ENCODE data around the gene PCP4. TPM values are rescaled to one million over a fixed set of nuclear protein-coding genes. Genes with fewer than 3 reads are reported as not detected.

PCP4 gene
- total and polyA plus RNA-seq, 4 donors = 3.2 to 3.9 TPM; not detected in 2

DNA sequence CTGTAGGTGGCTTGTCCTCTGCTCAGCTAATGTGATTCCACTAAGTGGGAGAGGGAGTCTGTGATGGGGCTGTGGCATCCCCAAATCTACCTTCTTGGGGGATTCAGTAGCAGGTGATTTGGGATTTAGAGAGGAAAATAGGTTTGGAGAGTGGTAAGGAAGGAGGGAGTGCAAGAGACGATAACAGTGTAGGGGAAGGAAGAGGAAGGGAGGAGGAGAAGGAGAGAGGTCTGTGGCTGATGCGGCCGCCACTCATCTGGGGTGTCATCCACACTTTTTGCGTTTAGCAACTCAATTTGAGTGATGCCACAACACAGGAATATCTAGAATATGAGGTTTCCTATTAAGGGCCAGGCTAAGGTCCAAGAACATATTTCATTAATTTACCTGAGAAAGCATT, 23.8 kb upstream of the PCP4 start:
- H3K36me3 ChIP-seq (ENCODE audit: control insufficient read depth in 1 of 2, insufficient read depth in 2 of 2, low read length in 1 of 2) = no peaks in the 10 kb centered on the region
- no peak overlapping the region for H3K27ac ChIP-seq (ENCODE audit: low read depth in 1 of 2, low read length in 2 of 2)
- no peak for DNase-seq
- no peak for ATAC-seq (ENCODE audit: low FRiP score)
- intact Hi-C loops (cut with DNase I) = no loop called here
- H3K27me3 ChIP-seq (ENCODE audit: control insufficient read depth in 1 of 2, insufficient read depth in 2 of 2, low read length in 1 of 2) = no peaks in the 10 kb centered on the region
- no peaks in the 10 kb centered on the region for H3K4me1 ChIP-seq (ENCODE audit: control insufficient read depth in 1 of 2, insufficient read depth in 2 of 2, low read length in 2 of 2)
- no peak overlapping the region for H3K4me3 ChIP-seq (ENCODE audit: low read length in 2 of 2)
- no peaks in the 10 kb centered on the region for H3K9me3 ChIP-seq (ENCODE audit: control insufficient read depth, low read length)
- whole genome bisulfite sequencing, 2 donors = 85 to 92% methylated on average over 4 of the region's 4 CpGs

DNA sequence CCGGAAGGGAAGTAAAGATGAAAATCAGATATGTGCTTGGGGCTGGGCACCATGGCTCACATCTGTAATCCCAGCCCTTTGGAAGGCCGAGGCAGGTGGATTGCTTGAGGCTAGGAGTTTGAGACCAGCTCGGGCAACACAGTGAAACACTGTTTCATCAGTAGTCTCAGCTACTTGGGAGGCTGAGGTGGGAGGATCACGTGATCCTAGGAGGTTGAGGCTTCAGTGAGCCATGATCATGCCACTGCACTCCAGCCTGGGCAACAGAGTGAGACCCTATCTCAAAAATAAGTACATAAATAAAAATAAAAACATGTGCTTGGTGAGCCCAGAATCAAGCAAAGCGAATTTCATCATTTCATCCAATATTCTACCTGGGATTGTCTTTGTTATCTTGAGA, 23.3 kb upstream of the PCP4 start:
- H3K36me3 ChIP-seq (ENCODE audit: control insufficient read depth in 1 of 2, insufficient read depth in 2 of 2, low read length in 1 of 2) = no peaks in the 10 kb centered on the region
- H3K9me3 ChIP-seq (ENCODE audit: control insufficient read depth, low read length) = no peaks in the 10 kb centered on the region
- no peak overlapping the region for H3K4me3 ChIP-seq (ENCODE audit: low read length in 2 of 2)
- WGBS, 2 donors = 85 to 87% methylated on average over 5 of the region's 5 CpGs
- no peak for ATAC-seq (ENCODE audit: low FRiP score)
- H3K27ac ChIP-seq (ENCODE audit: low read depth in 1 of 2, low read length in 2 of 2) = no peak overlapping the region
- intact Hi-C loops (cut with DNase I) = no loop called here
- H3K27me3 ChIP-seq (ENCODE audit: control insufficient read depth in 1 of 2, insufficient read depth in 2 of 2, low read length in 1 of 2) = no peaks in the 10 kb centered on the region
- H3K4me1 ChIP-seq (ENCODE audit: control insufficient read depth in 1 of 2, insufficient read depth in 2 of 2, low read length in 2 of 2) = no peaks in the 10 kb centered on the region
- DNase-seq = no peak

DNA sequence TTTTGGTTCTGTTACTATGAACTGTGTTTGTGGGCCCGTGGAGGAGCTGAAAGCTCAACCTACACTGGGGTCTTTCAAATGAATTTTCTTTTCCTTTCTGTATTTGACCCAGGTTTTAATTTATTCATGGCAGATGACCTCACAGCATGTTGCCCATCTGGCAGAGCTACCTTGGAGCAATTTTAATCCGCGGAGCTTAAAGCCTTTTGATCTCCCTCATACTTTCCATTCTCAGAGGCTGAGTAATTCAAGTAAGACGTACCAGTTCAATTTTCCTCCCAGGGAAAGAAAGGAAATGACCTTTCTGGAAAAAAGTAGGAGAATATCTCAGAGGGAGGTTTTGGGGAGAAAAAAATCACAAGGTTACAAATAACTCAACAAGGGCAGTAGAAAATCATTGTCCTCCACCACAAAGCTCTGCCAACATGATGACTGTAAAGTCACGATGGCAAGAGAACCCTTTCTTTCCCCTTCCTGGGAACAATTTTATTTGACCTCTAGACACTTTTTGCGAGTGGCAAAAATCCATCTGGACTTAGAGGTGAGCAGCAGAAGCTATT, 21.6 kb upstream of the PCP4 start:
- H3K9me3 ChIP-seq (ENCODE audit: control insufficient read depth, low read length) = no peaks in the 10 kb centered on the region
- no peaks in the 10 kb centered on the region for H3K36me3 ChIP-seq (ENCODE audit: control insufficient read depth in 1 of 2, insufficient read depth in 2 of 2, low read length in 1 of 2)
- no peak overlapping the region for H3K27ac ChIP-seq (ENCODE audit: low read depth in 1 of 2, low read length in 2 of 2)
- H3K27me3 ChIP-seq (ENCODE audit: control insufficient read depth in 1 of 2, insufficient read depth in 2 of 2, low read length in 1 of 2) = no peaks in the 10 kb centered on the region
- intact Hi-C loops (cut with DNase I) = no loop called here
- 49 to 51% methylated on average over 6 of the region's 6 CpGs for WGBS, 2 donors
- no peak for ATAC-seq (ENCODE audit: low FRiP score)
- no peak for DNase-seq
- no peak overlapping the region for H3K4me3 ChIP-seq (ENCODE audit: low read length in 2 of 2)
- H3K4me1 ChIP-seq (ENCODE audit: control insufficient read depth in 1 of 2, insufficient read depth in 2 of 2, low read length in 2 of 2) = no peaks in the 10 kb centered on the region

DNA sequence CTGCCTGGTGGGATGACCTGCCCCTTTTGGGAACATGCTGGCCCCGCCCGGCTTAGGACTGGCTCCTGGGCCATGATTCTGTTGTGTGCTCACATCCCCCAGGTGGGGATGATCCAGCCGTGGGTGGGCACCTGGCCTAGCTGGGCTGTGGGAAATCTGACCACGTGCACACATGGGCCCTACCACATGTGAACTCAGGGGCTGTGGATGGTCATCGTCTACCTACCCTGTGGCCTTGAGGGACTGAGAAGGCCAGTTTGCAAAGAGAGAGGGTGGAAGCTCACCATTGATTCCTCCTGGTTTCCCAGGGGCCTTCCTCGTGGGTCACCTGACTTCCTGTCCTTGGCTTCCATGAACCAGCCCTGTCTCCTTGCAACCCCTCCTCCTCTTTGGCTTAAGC, 19.4 kb upstream of the PCP4 start:
- no peaks in the 10 kb centered on the region for H3K9me3 ChIP-seq (ENCODE audit: control insufficient read depth, low read length)
- no peaks in the 10 kb centered on the region for H3K27me3 ChIP-seq (ENCODE audit: control insufficient read depth in 1 of 2, insufficient read depth in 2 of 2, low read length in 1 of 2)
- intact Hi-C loops (cut with DNase I) = no loop called here
- ATAC-seq (ENCODE audit: low FRiP score) (no peak), DNase-seq (no peak)
- no peak overlapping the region for H3K4me3 ChIP-seq (ENCODE audit: low read length in 2 of 2)
- WGBS, 2 donors = 90 to 93% methylated on average over 6 of the region's 6 CpGs
- H3K4me1 ChIP-seq (ENCODE audit: control insufficient read depth in 1 of 2, insufficient read depth in 2 of 2, low read length in 2 of 2) = no peaks in the 10 kb centered on the region
- no peaks in the 10 kb centered on the region for H3K36me3 ChIP-seq (ENCODE audit: control insufficient read depth in 1 of 2, insufficient read depth in 2 of 2, low read length in 1 of 2)
- no peak overlapping the region for H3K27ac ChIP-seq (ENCODE audit: low read depth in 1 of 2, low read length in 2 of 2)

DNA sequence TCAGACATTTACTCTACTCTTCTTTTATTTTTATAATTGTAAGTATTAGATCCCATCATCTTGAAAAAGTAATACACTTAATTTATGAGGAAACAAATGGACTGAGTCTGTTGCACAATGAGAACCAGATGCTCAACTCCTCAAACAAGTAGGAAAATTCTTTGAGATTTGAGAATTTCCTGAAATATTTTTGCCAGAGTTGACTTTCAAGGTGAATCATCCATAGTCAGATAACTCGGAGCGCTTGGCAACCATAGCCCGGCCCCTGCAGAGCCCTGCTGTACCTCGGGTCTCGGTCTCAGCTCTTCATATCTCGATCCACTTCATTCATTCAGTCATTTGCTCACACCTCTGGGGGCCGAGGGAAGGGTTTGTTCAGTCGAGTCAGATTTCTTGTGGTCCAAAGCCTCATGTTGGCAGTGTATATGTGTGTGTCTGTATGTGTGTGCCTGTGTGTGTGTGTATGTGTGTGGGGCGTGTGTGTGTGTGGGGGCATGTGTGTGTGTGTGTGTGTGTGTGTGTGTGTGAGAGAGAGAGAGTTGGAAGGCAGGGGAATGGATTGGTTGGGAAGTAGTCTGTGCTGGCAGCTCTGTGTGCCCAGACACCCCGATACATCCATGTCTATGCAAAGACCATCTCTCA, 18.1 kb upstream of the PCP4 start:
- no peak for ATAC-seq (ENCODE audit: low FRiP score)
- 54 to 55% methylated on average over 10 of the region's 10 CpGs for WGBS, 2 donors
- no peak overlapping the region for H3K4me3 ChIP-seq (ENCODE audit: low read length in 2 of 2)
- no peak for DNase-seq
- no peaks in the 10 kb centered on the region for H3K4me1 ChIP-seq (ENCODE audit: control insufficient read depth in 1 of 2, insufficient read depth in 2 of 2, low read length in 2 of 2)
- intact Hi-C loops (cut with DNase I) = no loop called here
- H3K36me3 ChIP-seq (ENCODE audit: control insufficient read depth in 1 of 2, insufficient read depth in 2 of 2, low read length in 1 of 2) = no peaks in the 10 kb centered on the region
- no peaks in the 10 kb centered on the region for H3K9me3 ChIP-seq (ENCODE audit: control insufficient read depth, low read length)
- no peak overlapping the region for H3K27ac ChIP-seq (ENCODE audit: low read depth in 1 of 2, low read length in 2 of 2)
- H3K27me3 ChIP-seq (ENCODE audit: control insufficient read depth in 1 of 2, insufficient read depth in 2 of 2, low read length in 1 of 2) = no peaks in the 10 kb centered on the region

DNA sequence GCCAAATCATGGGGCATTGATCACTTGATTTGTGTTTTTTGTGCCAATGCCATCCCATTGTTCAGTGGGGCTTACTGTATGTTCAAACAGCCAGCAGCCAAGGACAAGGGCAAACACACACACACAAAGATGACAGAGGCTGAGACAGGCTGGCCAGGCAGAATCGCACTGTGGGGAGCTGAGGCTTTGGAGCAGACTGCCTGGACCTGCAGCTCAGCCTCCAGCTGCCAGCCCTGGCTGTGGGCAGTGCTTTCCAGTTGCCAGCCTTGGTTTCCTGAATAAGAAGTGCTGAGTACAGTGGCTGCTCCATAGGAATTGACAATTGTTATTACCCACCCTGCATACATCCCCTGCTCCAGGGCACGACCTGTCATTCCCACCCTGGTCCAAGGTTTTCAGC, 16.9 kb upstream of the PCP4 start:
- intact Hi-C loops (cut with DNase I) = no loop called here
- Histone ChIP-seq H3K9me3 (ENCODE audit: control insufficient read depth, low read length) (no peaks in the 10 kb centered on the region), H3K27ac (ENCODE audit: low read depth in 1 of 2, low read length in 2 of 2) (no peak overlapping the region), H3K36me3 (ENCODE audit: control insufficient read depth in 1 of 2, insufficient read depth in 2 of 2, low read length in 1 of 2) (no peaks in the 10 kb centered on the region), H3K4me3 (ENCODE audit: low read length in 2 of 2) (no peak overlapping the region), H3K27me3 (ENCODE audit: control insufficient read depth in 1 of 2, insufficient read depth in 2 of 2, low read length in 1 of 2) (no peaks in the 10 kb centered on the region), H3K4me1 (ENCODE audit: control insufficient read depth in 1 of 2, insufficient read depth in 2 of 2, low read length in 2 of 2) (no peaks in the 10 kb centered on the region)
- no peak for DNase-seq
- peak; percentile 13 for ATAC-seq (ENCODE audit: low FRiP score)
- 66% methylated on average over 2 of the region's 2 CpGs for WGBS, 2 donors

DNA sequence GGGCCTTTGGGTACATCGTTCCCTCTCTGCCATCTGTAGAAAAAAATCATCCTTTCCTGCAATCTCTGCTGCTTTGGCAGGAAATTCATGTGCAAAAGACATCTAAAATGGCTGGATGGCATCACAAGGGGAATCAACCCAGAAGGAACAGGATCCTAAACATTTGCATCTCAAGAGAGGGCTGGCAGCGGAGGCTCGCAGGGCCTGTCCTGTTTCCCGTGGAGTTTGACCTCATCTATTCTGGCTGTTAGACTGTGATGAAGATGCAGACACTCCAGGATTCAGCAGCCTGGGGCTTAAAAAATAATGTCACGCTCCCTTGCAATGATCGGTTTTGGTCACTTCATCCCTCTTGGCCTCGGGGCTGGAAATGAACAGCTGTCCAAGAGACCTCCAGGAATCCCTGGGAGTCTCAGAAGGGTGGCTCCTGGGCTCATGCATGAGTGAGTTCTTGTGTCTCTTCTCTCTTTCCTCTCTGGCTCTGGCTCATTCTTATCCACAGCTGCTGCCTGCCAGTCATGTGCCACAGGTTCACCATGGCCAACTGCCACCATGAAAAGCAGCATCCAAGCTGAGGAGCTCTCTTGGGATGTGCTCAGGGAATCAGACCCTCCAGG, 16.1 kb upstream of the PCP4 start:
- H3K4me1 ChIP-seq (ENCODE audit: control insufficient read depth in 1 of 2, insufficient read depth in 2 of 2, low read length in 2 of 2) = no peaks in the 10 kb centered on the region
- H3K4me3 ChIP-seq (ENCODE audit: low read length in 2 of 2) = no peak overlapping the region
- intact Hi-C loops (cut with DNase I) = no loop called here
- H3K27me3 ChIP-seq (ENCODE audit: control insufficient read depth in 1 of 2, insufficient read depth in 2 of 2, low read length in 1 of 2) = no peaks in the 10 kb centered on the region
- H3K9me3 ChIP-seq (ENCODE audit: control insufficient read depth, low read length) = no peaks in the 10 kb centered on the region
- ATAC-seq (ENCODE audit: low FRiP score) (no peak), DNase-seq (no peak)
- H3K27ac ChIP-seq (ENCODE audit: low read depth in 1 of 2, low read length in 2 of 2) = no peak overlapping the region
- no peaks in the 10 kb centered on the region for H3K36me3 ChIP-seq (ENCODE audit: control insufficient read depth in 1 of 2, insufficient read depth in 2 of 2, low read length in 1 of 2)
- 83 to 86% methylated on average over 7 of the region's 7 CpGs for WGBS, 2 donors

DNA sequence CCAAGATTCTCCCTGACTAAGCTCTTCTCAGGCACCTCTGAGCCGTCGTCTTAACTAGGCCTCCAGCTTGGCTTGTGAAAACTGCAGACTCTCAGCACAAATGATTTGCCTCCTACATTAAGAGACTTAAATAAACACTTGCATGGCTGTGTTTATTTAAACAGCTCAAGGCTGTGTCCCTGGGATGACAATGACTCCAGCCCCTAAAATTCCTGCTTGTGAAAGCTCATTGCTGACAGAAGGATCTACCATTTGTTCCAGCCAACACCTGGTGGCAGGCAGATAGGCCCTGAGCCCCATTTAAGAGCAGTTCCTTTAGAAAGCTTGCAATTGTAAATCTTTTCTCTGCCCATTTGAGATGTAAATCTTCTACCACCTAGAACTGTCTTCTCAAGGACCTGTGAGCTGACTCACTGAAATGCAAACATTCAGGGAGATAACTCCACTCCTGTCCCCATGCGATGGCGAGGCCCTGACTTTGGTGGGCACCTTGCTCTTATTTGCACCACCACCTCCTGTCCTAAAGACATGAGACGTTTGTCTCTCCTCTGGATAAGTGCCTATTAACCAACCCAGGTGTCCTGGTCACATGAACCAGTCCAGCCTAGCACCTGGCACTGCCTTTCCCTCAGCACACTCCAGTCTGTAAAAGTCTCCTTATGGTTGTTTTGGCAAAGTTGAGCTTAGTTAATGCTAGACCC, 15.1 kb upstream of the PCP4 start:
- Histone ChIP-seq H3K9me3 (ENCODE audit: control insufficient read depth, low read length) (no peaks in the 10 kb centered on the region), H3K27ac (ENCODE audit: low read depth in 1 of 2, low read length in 2 of 2) (no peak overlapping the region), H3K27me3 (ENCODE audit: control insufficient read depth in 1 of 2, insufficient read depth in 2 of 2, low read length in 1 of 2) (no peaks in the 10 kb centered on the region), H3K36me3 (ENCODE audit: control insufficient read depth in 1 of 2, insufficient read depth in 2 of 2, low read length in 1 of 2) (no peaks in the 10 kb centered on the region), H3K4me1 (ENCODE audit: control insufficient read depth in 1 of 2, insufficient read depth in 2 of 2, low read length in 2 of 2) (no peaks in the 10 kb centered on the region), H3K4me3 (ENCODE audit: low read length in 2 of 2) (no peak overlapping the region)
- 55 to 56% methylated on average over 5 of the region's 5 CpGs for WGBS, 2 donors
- ATAC-seq (ENCODE audit: low FRiP score) (no peak), DNase-seq (no peak)
- intact Hi-C loops (cut with DNase I) = no loop called here
